SK-N-SH (cell line): ENCODE measurements around the gene RPL29. TPM values are rescaled to one million over a fixed set of nuclear protein-coding genes. Genes with fewer than 3 reads are reported as not detected.

ENCODE experiments used
- CTCF ChIA-PET: fragments of 300-600, 350-600 bp; formaldehyde crosslinking; extraction: SDS; loops from one replicate; lab custom pipeline; 2021; lab: Yijun Ruan, JAX
- POLR2A ChIA-PET: fragments of 350-600 bp; sonication (Branson Sonifier 250); formaldehyde crosslinking; extraction: SDS; loops from one replicate; lab custom pipeline; 2020; ENCODE audit warnings: antibody characterized with exemption, inconsistent platforms; lab: Yijun Ruan, JAX
- DNase-seq: peaks from one replicate; pipeline ENCODE4 v3.0.0; 2012
- H2AFZ ChIP-seq: fragments of 200-600 bp; sonication (generic); 2 replicates; pipeline ENCODE4 v1.8.1; 2016; ENCODE audit warnings: antibody characterized with exemption, mild to moderate bottlenecking, low read depth
- H3F3A ChIP-seq: fragments of 200-600 bp; sonication (generic); replicated peaks from 2 replicates; pipeline ENCODE3; 2016; ENCODE audit warnings: antibody characterized with exemption, mild to moderate bottlenecking; ENCODE audit not compliant: insufficient read depth
- H3K27ac ChIP-seq, 2 experiments: fragments of 200-500 bp in 1 of 2; fragments of 200-600 bp in 1 of 2; sonication (Bioruptor generic) in 1 of 2; sonication (generic), shearing (Covaris generic) in 1 of 2; 2 replicates each; pipeline versions ENCODE4 v1.5.1 to v1.6.1; 2014 to 2016; ENCODE audit warnings: low read depth in 2 of 2, inconsistent platforms in 1 of 2, low read length in 1 of 2, mild to moderate bottlenecking in 1 of 2, mixed read lengths in 1 of 2
- H3K27me3 ChIP-seq: fragments of 200-600 bp; sonication (generic), shearing (Covaris generic); 2 replicates; pipeline ENCODE4 v1.6.1; 2016; ENCODE audit warnings: mixed run types; ENCODE audit not compliant: insufficient read depth
- H3K36me3 ChIP-seq, 2 experiments: fragments of 200-500 bp in 1 of 2; fragments of 200-600 bp in 1 of 2; sonication (Bioruptor generic) in 1 of 2; sonication (generic) in 1 of 2; replicated peaks in 1 of 2; 2 replicates each; pipeline versions ENCODE3 to v1.5.1; 2014 to 2016; ENCODE audit warnings: low read length in 1 of 2, mild to moderate bottlenecking in 1 of 2; ENCODE audit not compliant: insufficient read depth in 2 of 2, control insufficient read depth in 1 of 2
- H3K4me1 ChIP-seq, 2 experiments: fragments of 200-500 bp in 1 of 2; fragments of 200-600 bp in 1 of 2; sonication (Bioruptor generic) in 1 of 2; sonication (generic), shearing (Covaris generic) in 1 of 2; 2 replicates each; pipeline versions ENCODE4 v1.5.1 to v1.6.1; 2014 to 2016; ENCODE audit warnings: low read depth in 1 of 2, low read length in 1 of 2, mixed run types in 1 of 2; ENCODE audit not compliant: insufficient read depth in 2 of 2, control insufficient read depth in 1 of 2
- H3K4me2 ChIP-seq: fragments of 200-600 bp; sonication (generic), shearing (Covaris generic); 2 replicates; pipeline ENCODE4 v1.6.1; 2017; ENCODE audit warnings: mixed run types
- H3K4me3 ChIP-seq, 2 experiments: fragments of 200-500 bp in 1 of 2; fragments of 200-600 bp in 1 of 2; sonication (Bioruptor generic) in 1 of 2; sonication (generic), shearing (Covaris generic) in 1 of 2; 2 replicates each; pipeline versions ENCODE4 v1.5.1 to v1.8.1; 2014 to 2016; ENCODE audit warnings: low read depth in 2 of 2, inconsistent platforms in 1 of 2, low read length in 1 of 2, mild to moderate bottlenecking in 1 of 2, mixed read lengths in 1 of 2, moderate library complexity in 1 of 2
- H3K79me2 ChIP-seq: fragments of 200-600 bp; sonication (generic); 2 replicates; pipeline ENCODE4 v1.8.1; 2017; ENCODE audit warnings: mild to moderate bottlenecking; ENCODE audit not compliant: insufficient read depth
- H3K9ac ChIP-seq: fragments of 200-600 bp; sonication (generic); 2 replicates; pipeline ENCODE4 v1.6.1; 2017; ENCODE audit warnings: mixed run types
- H3K9me2 ChIP-seq: fragments of 200-600 bp; sonication (generic); 2 replicates; pipeline ENCODE4 v1.6.1; 2017; ENCODE audit warnings: mixed run types
- H3K9me3 ChIP-seq: fragments of 200-600 bp; sonication (generic); 2 replicates; pipeline ENCODE4 v1.6.1; 2017; ENCODE audit warnings: mixed run types, mild to moderate bottlenecking, moderate library complexity
- H4K20me1 ChIP-seq: fragments of 200-600 bp; sonication (generic); 2 replicates; pipeline ENCODE4 v1.6.1; 2017; ENCODE audit warnings: mild to moderate bottlenecking, mixed run types; ENCODE audit not compliant: insufficient read depth
- CHD2 ChIP-seq: fragments of 150-350 bp; IDR thresholded peaks from 2 replicates; pipeline ENCODE4 v1.6.1; 2018; ENCODE audit warnings: low read length; ENCODE audit not compliant: partially characterized antibody
- ELF1 ChIP-seq: IDR thresholded peaks from 2 replicates; pipeline ENCODE4 v1.4.0; 2012
- FOSL2 ChIP-seq: IDR thresholded peaks from 2 replicates; pipeline ENCODE4 v1.4.0; 2012; ENCODE audit warnings: low read depth, mild to moderate bottlenecking, moderate library complexity, borderline replicate concordance
- GABPA ChIP-seq: IDR thresholded peaks from 2 replicates; pipeline ENCODE4 v1.4.0; 2012; ENCODE audit warnings: low read depth, mild to moderate bottlenecking
- MXI1 ChIP-seq: IDR thresholded peaks from 2 replicates; pipeline ENCODE4 v1.6.1; 2012; ENCODE audit warnings: mild to moderate bottlenecking, low read depth, low read length, improper control_type of control experiment
- NFIC ChIP-seq: IDR thresholded peaks from 2 replicates; pipeline ENCODE4 v1.4.0; 2012; ENCODE audit warnings: borderline replicate concordance
- PBX3 ChIP-seq: IDR thresholded peaks from 2 replicates; pipeline ENCODE4; 2012
- POLR2AphosphoS5 ChIP-seq: IDR thresholded peaks from 2 replicates; pipeline ENCODE4 v1.6.1; 2012; ENCODE audit warnings: low read depth, low read length
- RAD21 ChIP-seq: IDR thresholded peaks from 2 replicates; pipeline ENCODE4 v1.6.1; 2012; ENCODE audit warnings: mild to moderate bottlenecking, low read length
- RCOR1 ChIP-seq: fragments of 150-350 bp; IDR thresholded peaks from 2 replicates; pipeline ENCODE4 v1.6.1; 2017; ENCODE audit warnings: antibody characterized with exemption, low read length
- REST ChIP-seq: IDR thresholded peaks from 2 replicates; pipeline ENCODE4 v1.6.1; 2012; ENCODE audit warnings: mild to moderate bottlenecking, low read depth, low read length, moderate library complexity
- TAF1 ChIP-seq: IDR thresholded peaks from 2 replicates; pipeline ENCODE4 v1.6.1; 2012; ENCODE audit warnings: low read depth, mild to moderate bottlenecking, low read length, moderate library complexity, borderline replicate concordance
- TCF12 ChIP-seq: IDR thresholded peaks from 2 replicates; pipeline ENCODE4 v1.4.0; 2012
- USF1 ChIP-seq: IDR thresholded peaks from 2 replicates; pipeline ENCODE4 v1.4.0; 2012; ENCODE audit warnings: low read depth, borderline replicate concordance
- USF2 ChIP-seq: fragments of 150-350 bp; IDR thresholded peaks from 2 replicates; pipeline ENCODE4 v1.6.1; 2017; ENCODE audit warnings: antibody characterized with exemption, low read length, low read depth, borderline replicate concordance
- YY1 ChIP-seq: IDR thresholded peaks from 2 replicates; pipeline ENCODE4 v1.4.0; 2012; ENCODE audit warnings: low read depth, mild to moderate bottlenecking
- WGBS: methylation state at CpG from one replicate; pipeline ENCODE4 v1.1.6; 2017; ENCODE audit warnings: low lambda C conversion rate; 5-methylcytosine and 5-hydroxymethylcytosine counted together
- polyA plus RNA-seq, 3 experiments: library from polyadenylated mRNA; depleted of rRNA; stranded (reverse); fragments of >200 nt; gene quantifications; 2 replicates each; pipeline ENCODE4 v1.2.3, GENCODE V29; 2012

RPL29 gene
- polyA plus RNA-seq, 1 of the 3 experiments (the other 2 are of a cell fraction) = 3,173 TPM

GRCh38 chr3:51954105-51954504 lies 41.6 kb downstream of the RPL29 start:
- no peaks in the 10 kb centered on the region for H3K9me3 ChIP-seq
- H3K27me3 ChIP-seq = no peaks in the 10 kb centered on the region
- TF ChIP-seq REST = no peak
- no peak for DNase-seq
- H2AFZ ChIP-seq = no peak overlapping the region
- no peaks in the 10 kb centered on the region for H4K20me1 ChIP-seq
- H3K4me1 ChIP-seq = peaks cover 4 to 12% of the 10 kb centered on the region in 2 experiments; a peak in 2 of 4 replicates
- H3K9ac ChIP-seq = no peak overlapping the region
- no peak overlapping the region for H3K4me2 ChIP-seq
- CTCF ChIA-PET = interaction anchor here (2.0 to 6.2 kb wide), 4 partner anchors 12 to 41 kb away, joined by 10 to 44 read pairs (median 16); partner anchors contain the start of genes ABHD14A, ABHD14B, ACY1 and PARP3
- no peaks in the 10 kb centered on the region for H3K9me2 ChIP-seq
- POLR2A ChIA-PET = interaction anchor here (1.2 to 1.3 kb wide), 3 partner anchors 11 to 42 kb away, joined by 3 to 4 read pairs (median 4); partner anchors contain the start of genes ABHD14B and RPL29
- WGBS = 95% methylated on average over 6 of the region's 6 CpGs
- peaks cover 15% of the 10 kb centered on the region for H3F3A ChIP-seq
- no peaks in the 10 kb centered on the region for H3K79me2 ChIP-seq
- peak overlapping the region in 1 of 2 experiments; percentile 43; a peak in 1 of 4 replicates for H3K27ac ChIP-seq
- H3K36me3 ChIP-seq = peaks cover 5 to 18% of the 10 kb centered on the region in 2 experiments
- H3K4me3 ChIP-seq = no peak overlapping the region

GRCh38 chr3:51953445-51953844 lies 42.2 kb downstream of the RPL29 start:
- H2AFZ ChIP-seq = no peak overlapping the region
- no peaks in the 10 kb centered on the region for H3K9me2 ChIP-seq
- H3K27me3 ChIP-seq = no peaks in the 10 kb centered on the region
- H3K4me3 ChIP-seq = no peak overlapping the region
- H4K20me1 ChIP-seq = no peaks in the 10 kb centered on the region
- CTCF ChIA-PET = interaction anchor here (0.7 to 6.2 kb wide), 4 partner anchors 11 to 141 kb away, joined by 3 to 44 read pairs (median 16); partner anchors contain the start of genes ABHD14A, ABHD14B, ACY1 and PARP3
- peaks cover 8 to 13% of the 10 kb centered on the region in 2 experiments for H3K36me3 ChIP-seq
- POLR2A ChIA-PET = interaction anchor here (1.2 to 1.3 kb wide), 3 partner anchors 10 to 21 kb away, joined by 3 to 4 read pairs (median 3); partner anchors contain the start of gene ABHD14B
- no peaks in the 10 kb centered on the region for H3K79me2 ChIP-seq
- WGBS = 65% methylated on average over 3 of the region's 3 CpGs
- H3K4me1 ChIP-seq = peaks cover 4 to 12% of the 10 kb centered on the region in 2 experiments; a peak in 2 of 4 replicates
- H3K9me3 ChIP-seq = no peaks in the 10 kb centered on the region
- no peak overlapping the region for H3K4me2 ChIP-seq
- no peak for DNase-seq
- H3F3A ChIP-seq = peaks cover 15% of the 10 kb centered on the region
- H3K9ac ChIP-seq = no peak overlapping the region
- H3K27ac ChIP-seq = peak overlapping the region in 1 of 2 experiments; percentile 43; a peak in 2 of 4 replicates
- TF ChIP-seq GABPA = peak; percentile 52; the same call in 1 of the 2 replicates
- peak; percentile 31; the same call in 1 of the 2 replicates for TF ChIP-seq ELF1
- TF ChIP-seq USF1 = no peak
- TF ChIP-seq MXI1 = no peak
- 0 out of 2 replicates have a peak, but pooled peaks have one; percentile 27 for TF ChIP-seq POLR2AphosphoS5
- no peak for TF ChIP-seq REST
- TF ChIP-seq USF2 = no peak
- no peak for TF ChIP-seq YY1
- TF ChIP-seq RCOR1 = no peak
- TF ChIP-seq FOSL2 = peak; percentile 41; the same call in 1 of the 2 replicates
- TF ChIP-seq NFIC = no peak
- no peak for TF ChIP-seq RAD21
- 0 out of 2 replicates have a peak, but pooled peaks have one; percentile 20 for TF ChIP-seq TAF1
- peak; percentile 29; the same call in 1 of the 2 replicates for TF ChIP-seq TCF12
- TF ChIP-seq PBX3 = no peak
- TF ChIP-seq CHD2 = no peak
